Mesothelial cell of epicardium (in vitro differentiated cells): ENCODE results near the gene ELL3. TPM values are rescaled to one million over a fixed set of nuclear protein-coding genes. Genes with fewer than 3 reads are reported as not detected.
A peak's percentile ranks its signal among the peaks of the same experiment; 100 is the strongest.

Source experiments
- DNase-seq, 2 experiments: peaks; one replicate each; pipeline ENCODE4 v3.0.0; 2021; ENCODE audit warnings: low spot score in 2 of 2; ENCODE audit not compliant: unreplicated experiment in 2 of 2
- H3K27ac Mint-ChIP-seq: 2 replicates; pipeline ENCODE4 v1.8.0; 2021; ENCODE audit warnings: mixed read lengths
- H3K27me3 Mint-ChIP-seq: 2 replicates; pipeline ENCODE4 v1.8.0; 2021; ENCODE audit warnings: low read depth, mixed read lengths
- H3K36me3 Mint-ChIP-seq: 2 replicates; pipeline ENCODE4 v1.8.0; 2021; ENCODE audit warnings: mixed read lengths
- H3K4me1 Mint-ChIP-seq: 2 replicates; pipeline ENCODE4 v1.8.0; 2021; ENCODE audit warnings: mixed read lengths
- H3K4me3 Mint-ChIP-seq: 2 replicates; pipeline ENCODE4 v1.8.0; 2021; ENCODE audit warnings: mild to moderate bottlenecking, moderate library complexity, mixed read lengths
- H3K9me3 Mint-ChIP-seq: 2 replicates; pipeline ENCODE4 v1.8.0; 2021; ENCODE audit warnings: mixed read lengths
- CTCF ChIP-seq: fragments of 200-600 bp; sonication (generic); IDR thresholded peaks from one replicate; pipeline ENCODE4 v1.5.0; 2021; ENCODE audit warnings: antibody characterized with exemption; ENCODE audit not compliant: unreplicated experiment
- total RNA-seq: library from RNA; stranded (reverse); gene quantifications from 3 replicates; pipeline ENCODE4 v1.2.1, GENCODE V29; 2021

Gene ELL3
- total RNA-seq, 1 donor from 2014 or later: 0.69 TPM

DNA sequence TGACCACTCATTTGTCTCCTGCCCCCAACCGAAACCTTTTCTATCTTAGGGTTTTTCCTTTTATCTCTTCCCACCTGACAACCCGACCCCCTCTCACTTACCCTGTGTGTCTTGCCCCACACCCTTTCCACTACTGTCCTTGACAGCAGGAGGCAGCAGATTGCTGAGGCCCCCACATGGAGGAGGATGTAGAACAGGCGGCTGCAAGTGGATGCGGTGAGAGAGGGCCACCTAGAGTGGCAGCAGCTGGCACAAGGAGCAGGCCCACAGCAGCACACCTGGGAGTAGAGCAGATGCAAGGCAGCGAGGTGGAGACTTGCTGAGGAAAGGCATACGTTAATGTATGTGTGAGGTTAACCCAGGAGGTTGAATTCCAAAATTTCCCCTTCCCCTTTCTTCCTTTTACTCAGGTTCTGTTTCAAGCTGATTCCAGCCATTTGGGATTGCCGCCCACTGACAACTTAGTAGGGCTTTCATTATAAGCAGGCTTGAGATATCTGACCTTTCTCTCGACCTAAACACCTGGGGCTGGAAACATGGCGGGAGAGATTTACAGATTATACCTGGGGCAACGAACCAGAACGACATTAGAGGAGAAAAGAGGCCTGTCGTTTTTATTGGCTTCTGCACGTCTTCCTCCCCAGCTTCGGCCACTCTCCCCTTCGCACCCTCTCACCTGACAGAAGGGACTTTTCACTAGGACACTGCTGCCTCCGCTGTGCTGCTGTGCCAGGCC lies 22.6 kb upstream of the ELL3 start:
- DNase-seq: no peak
- Mint-ChIP-seq H3K36me3 (peaks cover 29% of the 10 kb centered on the region), H3K4me3 (peak overlapping the region; percentile 30), H3K4me1 (peaks cover 29% of the 10 kb centered on the region), H3K27me3 (no peaks in the 10 kb centered on the region), H3K9me3 (no peaks in the 10 kb centered on the region), H3K27ac (peak overlapping the region; percentile 99)
- no peak for TF ChIP-seq CTCF

DNA sequence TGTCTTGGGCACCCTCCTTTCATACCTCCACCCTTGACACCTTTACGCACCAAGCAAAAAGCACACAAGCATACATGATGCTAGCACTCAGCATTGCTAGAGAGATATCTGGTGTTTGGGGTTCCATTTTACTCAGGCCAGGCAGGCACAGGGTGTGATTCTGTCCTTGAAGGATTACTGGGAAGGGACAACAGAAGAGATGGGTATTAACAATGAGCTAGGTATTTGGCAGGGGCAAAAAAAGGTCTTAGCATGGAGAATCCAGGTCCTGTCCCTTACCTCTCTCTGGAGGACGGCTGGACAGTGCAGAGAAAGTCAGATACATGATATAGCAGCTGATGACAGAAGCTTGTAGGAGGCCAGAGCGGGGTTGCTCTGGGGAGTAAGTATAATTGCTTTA lies 19.8 kb upstream of the ELL3 start:
- no peak for DNase-seq
- Mint-ChIP-seq H3K27ac (peak overlapping the region; percentile 32), H3K4me1 (peaks cover 42% of the 10 kb centered on the region), H3K9me3 (no peaks in the 10 kb centered on the region), H3K27me3 (no peaks in the 10 kb centered on the region), H3K4me3 (no peak overlapping the region), H3K36me3 (peaks cover 30% of the 10 kb centered on the region)
- no peak for TF ChIP-seq CTCF

GRCh38 chr15:43795997-43796396 lies 19.2 kb upstream of the ELL3 start:
- DNase-seq: no peak
- H3K27me3 Mint-ChIP-seq: no peaks in the 10 kb centered on the region
- H3K4me1 Mint-ChIP-seq: peaks cover 38% of the 10 kb centered on the region
- H3K9me3 Mint-ChIP-seq: no peaks in the 10 kb centered on the region
- no peak for TF ChIP-seq CTCF
- peaks cover 30% of the 10 kb centered on the region for H3K36me3 Mint-ChIP-seq
- no peak overlapping the region for H3K4me3 Mint-ChIP-seq
- H3K27ac Mint-ChIP-seq: no peak overlapping the region

- no peak overlapping the region for H3K4me3 Mint-ChIP-seq
- no peaks in the 10 kb centered on the region for H3K9me3 Mint-ChIP-seq
- H3K27ac Mint-ChIP-seq: no peak overlapping the region
- H3K36me3 Mint-ChIP-seq: peaks cover 28% of the 10 kb centered on the region
- TF ChIP-seq CTCF: no peak
- H3K4me1 Mint-ChIP-seq: peaks cover 33% of the 10 kb centered on the region
- no peak for DNase-seq
- no peaks in the 10 kb centered on the region for H3K27me3 Mint-ChIP-seq
Observed at GRCh38 chr15:43795197-43795596, 18.4 kb upstream of the ELL3 start.

DNA sequence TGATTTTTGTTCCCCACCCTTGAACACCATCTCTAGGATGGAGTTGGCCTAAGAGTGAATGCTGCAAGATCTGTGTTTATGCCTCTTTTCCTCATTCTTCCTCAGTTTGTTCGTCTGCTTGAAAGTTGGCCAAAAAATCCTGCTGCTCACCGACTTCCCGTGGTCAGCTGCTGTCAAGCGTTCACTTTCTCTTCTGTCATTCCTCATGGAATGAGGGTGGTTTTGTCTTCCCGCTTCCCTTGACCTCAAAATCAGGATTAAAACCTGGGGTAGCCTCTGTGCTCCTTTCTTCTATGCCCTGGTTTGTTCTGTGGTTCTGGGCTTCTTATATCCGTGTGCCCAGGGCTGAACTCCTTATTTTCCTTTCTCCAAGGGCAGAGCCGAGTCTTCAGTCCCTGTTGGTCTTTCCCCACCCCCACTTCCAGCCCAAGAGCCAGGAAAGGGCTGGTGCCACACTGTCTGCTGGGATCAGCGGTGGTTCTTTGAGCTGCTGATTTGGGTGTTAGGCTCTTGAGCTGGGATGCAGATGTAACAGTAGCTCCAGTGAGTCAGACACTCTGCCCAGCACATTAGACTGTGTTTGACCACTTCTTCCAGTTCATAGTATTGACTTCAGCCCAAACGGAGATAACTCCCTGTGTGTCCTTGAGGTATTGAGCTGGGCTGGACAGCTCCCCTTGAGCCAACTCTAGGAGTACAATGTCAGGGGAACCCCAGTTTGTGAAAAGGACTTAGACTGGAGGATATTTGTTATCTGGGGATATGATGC lies 17.7 kb upstream of the ELL3 start:
- no peaks in the 10 kb centered on the region for H3K9me3 Mint-ChIP-seq
- H3K27ac Mint-ChIP-seq: peak overlapping the region; percentile 99
- peaks cover 30% of the 10 kb centered on the region for H3K4me1 Mint-ChIP-seq
- DNase-seq: no peak
- H3K4me3 Mint-ChIP-seq: peak overlapping the region; percentile 99
- H3K36me3 Mint-ChIP-seq: peaks cover 27% of the 10 kb centered on the region
- TF ChIP-seq CTCF: no peak
- no peaks in the 10 kb centered on the region for H3K27me3 Mint-ChIP-seq
